WTC11 (cell line): Measurements from ENCODE around the gene MROH2B. TPM values are rescaled to one million over a fixed set of nuclear protein-coding genes. Genes with fewer than 3 reads are reported as not detected.

Source experiments
- ATAC-seq: fragments of 200-7000 bp; cut with Tn5 transposase; 2 replicates; pipeline ENCODE4 v1.10.0; 2021; ENCODE audit warnings: mild to moderate bottlenecking, moderate library complexity
- CTCF ChIA-PET: fragments of 300-600 bp; sonication (Branson Sonifier 250); formaldehyde crosslinking; loops from one replicate; lab custom pipeline; 2021; ENCODE audit warnings: antibody characterized with exemption; lab: Charles Lee
- POLR2A ChIA-PET: fragments of 350-600 bp; sonication (Branson Sonifier 250); formaldehyde crosslinking; loops from one replicate; lab custom pipeline; 2021; ENCODE audit warnings: antibody characterized with exemption; lab: Charles Lee
- DNase-seq: peaks from one replicate; pipeline ENCODE4 v3.0.0; 2021; ENCODE audit warnings: low spot score
- H3K27ac Mint-ChIP-seq: 2 replicates; pipeline ENCODE4 v1.8.0; 2021; ENCODE audit warnings: mixed read lengths
- H3K27me3 Mint-ChIP-seq: 2 replicates; pipeline ENCODE4 v1.8.0; 2021; ENCODE audit warnings: low read depth, mild to moderate bottlenecking, moderate library complexity, mixed read lengths
- H3K36me3 Mint-ChIP-seq: 2 replicates; pipeline ENCODE4 v1.8.0; 2021; ENCODE audit warnings: mixed read lengths
- H3K4me1 Mint-ChIP-seq: 2 replicates; pipeline ENCODE4 v1.8.0; 2022; ENCODE audit warnings: mixed read lengths
- H3K4me3 Mint-ChIP-seq: 2 replicates; pipeline ENCODE4 v1.8.0; 2021; ENCODE audit warnings: mild to moderate bottlenecking, moderate library complexity, mixed read lengths
- H3K9me3 Mint-ChIP-seq: 2 replicates; pipeline ENCODE4 v1.8.0; 2021; ENCODE audit warnings: mixed read lengths
- AR ChIP-seq: fragments of 250-450 bp; sonication (Bioruptor Pico); IDR thresholded peaks from 2 replicates; pipeline ENCODE4 v1.9.0; 2021; ENCODE audit warnings: mild to moderate bottlenecking
- ARID4B ChIP-seq: sonication (generic); formaldehyde crosslinking; IDR thresholded peaks from 2 replicates; pipeline ENCODE4 v1.8.0; 2023; ENCODE audit warnings: missing genetic modification reagents, mild to moderate bottlenecking, borderline replicate concordance
- CTCF ChIP-seq: fragments of 200-600 bp; IDR thresholded peaks from 2 replicates; pipeline ENCODE4 v1.8.0; 2022; ENCODE audit warnings: antibody characterized with exemption
- ERG ChIP-seq: fragments of 250-450 bp; sonication (Bioruptor Pico); IDR thresholded peaks from 2 replicates; pipeline ENCODE4 v1.8.0; 2021; ENCODE audit warnings: mild to moderate bottlenecking
- ESRRA ChIP-seq: sonication (generic); formaldehyde crosslinking; IDR thresholded peaks from 2 replicates; pipeline ENCODE4 v1.8.1; 2022; ENCODE audit warnings: mild to moderate bottlenecking, missing genetic modification reagents, borderline replicate concordance
- FOXK1 ChIP-seq: sonication (generic); formaldehyde crosslinking; IDR thresholded peaks from 2 replicates; pipeline ENCODE4 v1.8.0; 2022; ENCODE audit warnings: mild to moderate bottlenecking, moderate library complexity, missing genetic modification reagents
- MAX ChIP-seq: sonication (generic); formaldehyde crosslinking; IDR thresholded peaks from 2 replicates; pipeline ENCODE4 v1.8.0; 2022; ENCODE audit warnings: mild to moderate bottlenecking, missing genetic modification reagents
- MXD4 ChIP-seq: fragments of 250-450 bp; sonication (Bioruptor Pico); IDR thresholded peaks from 2 replicates; pipeline ENCODE4 v1.8.0; 2021; ENCODE audit warnings: mild to moderate bottlenecking, moderate library complexity, borderline replicate concordance
- NFE2L1 ChIP-seq: sonication (generic); formaldehyde crosslinking; IDR thresholded peaks from 2 replicates; pipeline ENCODE4 v1.8.1; 2023; ENCODE audit warnings: missing genetic modification reagents
- NR1H2 ChIP-seq: sonication (generic); formaldehyde crosslinking; IDR thresholded peaks from 2 replicates; pipeline ENCODE4 v1.9.0; 2021; ENCODE audit warnings: mild to moderate bottlenecking, moderate library complexity, missing genetic modification reagents
- SMAD4 ChIP-seq: sonication (generic); formaldehyde crosslinking; IDR thresholded peaks from 2 replicates; pipeline ENCODE4 v1.8.0; 2022; ENCODE audit warnings: mild to moderate bottlenecking, missing genetic modification reagents
- SP1 ChIP-seq: sonication (generic); formaldehyde crosslinking; conservative IDR thresholded peaks from 2 replicates; pipeline ENCODE4 v1.8.1; 2022; ENCODE audit warnings: missing genetic modification reagents
- TP53 ChIP-seq: sonication (generic); formaldehyde crosslinking; IDR thresholded peaks from 2 replicates; pipeline ENCODE4 v1.8.1; 2023; ENCODE audit warnings: mild to moderate bottlenecking, missing genetic modification reagents
- ZNF671 ChIP-seq: fragments of 250-450 bp; sonication (Bioruptor Pico); IDR thresholded peaks from 2 replicates; pipeline ENCODE4 v1.8.0; 2021; ENCODE audit warnings: mild to moderate bottlenecking
- total RNA-seq: library from RNA; stranded (reverse); gene quantifications from 3 replicates; pipeline ENCODE4 v1.2.3, GENCODE V29; 2021
- TF ChIP-seq, protein P1 (sequence below): sonication (generic); formaldehyde crosslinking; IDR thresholded peaks from 2 replicates; pipeline ENCODE4 v1.8.1; 2022; ENCODE audit warnings: mild to moderate bottlenecking, missing genetic modification reagents, moderate library complexity, borderline replicate concordance
- TF ChIP-seq, protein P2 (sequence below): sonication (generic); formaldehyde crosslinking; IDR thresholded peaks from 2 replicates; pipeline ENCODE4 v1.8.0; 2023; ENCODE audit warnings: mild to moderate bottlenecking, missing genetic modification reagents
- TF ChIP-seq, protein P3 (sequence below): sonication (generic); formaldehyde crosslinking; IDR thresholded peaks from 2 replicates; pipeline ENCODE4 v1.8.0; 2022; ENCODE audit warnings: mild to moderate bottlenecking, missing genetic modification reagents

The MROH2B gene
- total RNA-seq, 1 experiment from 2014 or later, result not detected

- Mint-ChIP-seq H3K4me1 (peaks cover 7% of the 10 kb centered on the region), H3K27me3 (no peaks in the 10 kb centered on the region), H3K27ac (no peak overlapping the region), H3K9me3 (peaks cover 4% of the 10 kb centered on the region), H3K36me3 (no peaks in the 10 kb centered on the region), H3K4me3 (no peak overlapping the region)
- ChIA-PET POLR2A (no interaction called here), CTCF (no interaction called here)
- ATAC-seq (no peak), DNase-seq (no peak)
- no peak for TF ChIP-seq MAX
- no peak for TF ChIP-seq ERG
- TF ChIP-seq FOXK1 (CRISPR knock-in tag), result no peak
- TF ChIP-seq SMAD4 (CRISPR knock-in tag), result no peak
These were observed 89.7 kb downstream of the MROH2B start for GRCh38 chr5:40981420-40981819.

- peaks cover 3% of the 10 kb centered on the region for H3K9me3 Mint-ChIP-seq
- DNase-seq (no peak), ATAC-seq (no peak)
- H3K4me1 Mint-ChIP-seq, result peaks cover 14% of the 10 kb centered on the region
- POLR2A ChIA-PET, result no interaction called here
- no peak overlapping the region for H3K27ac Mint-ChIP-seq
- TF ChIP-seq ZNF671 (CRISPR knock-in tag), result no peak
- TF ChIP-seq, protein P1, sequence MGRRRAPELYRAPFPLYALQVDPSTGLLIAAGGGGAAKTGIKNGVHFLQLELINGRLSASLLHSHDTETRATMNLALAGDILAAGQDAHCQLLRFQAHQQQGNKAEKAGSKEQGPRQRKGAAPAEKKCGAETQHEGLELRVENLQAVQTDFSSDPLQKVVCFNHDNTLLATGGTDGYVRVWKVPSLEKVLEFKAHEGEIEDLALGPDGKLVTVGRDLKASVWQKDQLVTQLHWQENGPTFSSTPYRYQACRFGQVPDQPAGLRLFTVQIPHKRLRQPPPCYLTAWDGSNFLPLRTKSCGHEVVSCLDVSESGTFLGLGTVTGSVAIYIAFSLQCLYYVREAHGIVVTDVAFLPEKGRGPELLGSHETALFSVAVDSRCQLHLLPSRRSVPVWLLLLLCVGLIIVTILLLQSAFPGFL (CRISPR knock-in tag), result no peak
- TF ChIP-seq NFE2L1 (CRISPR knock-in tag), result no peak
- TF ChIP-seq NR1H2, result no peak
- TF ChIP-seq, protein P2, sequence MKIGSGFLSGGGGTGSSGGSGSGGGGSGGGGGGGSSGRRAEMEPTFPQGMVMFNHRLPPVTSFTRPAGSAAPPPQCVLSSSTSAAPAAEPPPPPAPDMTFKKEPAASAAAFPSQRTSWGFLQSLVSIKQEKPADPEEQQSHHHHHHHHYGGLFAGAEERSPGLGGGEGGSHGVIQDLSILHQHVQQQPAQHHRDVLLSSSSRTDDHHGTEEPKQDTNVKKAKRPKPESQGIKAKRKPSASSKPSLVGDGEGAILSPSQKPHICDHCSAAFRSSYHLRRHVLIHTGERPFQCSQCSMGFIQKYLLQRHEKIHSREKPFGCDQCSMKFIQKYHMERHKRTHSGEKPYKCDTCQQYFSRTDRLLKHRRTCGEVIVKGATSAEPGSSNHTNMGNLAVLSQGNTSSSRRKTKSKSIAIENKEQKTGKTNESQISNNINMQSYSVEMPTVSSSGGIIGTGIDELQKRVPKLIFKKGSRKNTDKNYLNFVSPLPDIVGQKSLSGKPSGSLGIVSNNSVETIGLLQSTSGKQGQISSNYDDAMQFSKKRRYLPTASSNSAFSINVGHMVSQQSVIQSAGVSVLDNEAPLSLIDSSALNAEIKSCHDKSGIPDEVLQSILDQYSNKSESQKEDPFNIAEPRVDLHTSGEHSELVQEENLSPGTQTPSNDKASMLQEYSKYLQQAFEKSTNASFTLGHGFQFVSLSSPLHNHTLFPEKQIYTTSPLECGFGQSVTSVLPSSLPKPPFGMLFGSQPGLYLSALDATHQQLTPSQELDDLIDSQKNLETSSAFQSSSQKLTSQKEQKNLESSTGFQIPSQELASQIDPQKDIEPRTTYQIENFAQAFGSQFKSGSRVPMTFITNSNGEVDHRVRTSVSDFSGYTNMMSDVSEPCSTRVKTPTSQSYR (CRISPR knock-in tag), result no peak
- TF ChIP-seq TP53 (CRISPR knock-in tag), result no peak
- no peak for TF ChIP-seq ARID4B (CRISPR knock-in tag)
- no peak for TF ChIP-seq MXD4 (CRISPR knock-in tag)
- no peak for TF ChIP-seq FOXK1 (CRISPR knock-in tag)
- CTCF ChIA-PET, result no interaction called here
- H3K27me3 Mint-ChIP-seq, result no peaks in the 10 kb centered on the region
- H3K4me3 Mint-ChIP-seq, result no peak overlapping the region
- H3K36me3 Mint-ChIP-seq, result no peaks in the 10 kb centered on the region
These were observed 94.3 kb downstream of the MROH2B start for GRCh38 chr5:40976836-40977235.

- CTCF ChIA-PET, result no interaction called here
- TF ChIP-seq CTCF (no peak), AR (CRISPR knock-in tag) (no peak), ESRRA (CRISPR knock-in tag) (no peak), SP1 (CRISPR knock-in tag) (no peak)
- TF ChIP-seq, protein P3, sequence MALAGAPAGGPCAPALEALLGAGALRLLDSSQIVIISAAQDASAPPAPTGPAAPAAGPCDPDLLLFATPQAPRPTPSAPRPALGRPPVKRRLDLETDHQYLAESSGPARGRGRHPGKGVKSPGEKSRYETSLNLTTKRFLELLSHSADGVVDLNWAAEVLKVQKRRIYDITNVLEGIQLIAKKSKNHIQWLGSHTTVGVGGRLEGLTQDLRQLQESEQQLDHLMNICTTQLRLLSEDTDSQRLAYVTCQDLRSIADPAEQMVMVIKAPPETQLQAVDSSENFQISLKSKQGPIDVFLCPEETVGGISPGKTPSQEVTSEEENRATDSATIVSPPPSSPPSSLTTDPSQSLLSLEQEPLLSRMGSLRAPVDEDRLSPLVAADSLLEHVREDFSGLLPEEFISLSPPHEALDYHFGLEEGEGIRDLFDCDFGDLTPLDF, result no peak
These were observed 95.1 kb downstream of the MROH2B start for GRCh38 chr5:40976041-40976440.

More at GRCh38 chr5:40976041-40976440, 95.1 kb downstream of the MROH2B start:
- Mint-ChIP-seq H3K4me3 (no peak overlapping the region), H3K27me3 (no peaks in the 10 kb centered on the region), H3K4me1 (peaks cover 14% of the 10 kb centered on the region), H3K27ac (no peak overlapping the region), H3K9me3 (peaks cover 3% of the 10 kb centered on the region), H3K36me3 (no peaks in the 10 kb centered on the region)
- ATAC-seq (peak; percentile 32; the same call in 1 of the 2 replicates), DNase-seq (no peak)
- POLR2A ChIA-PET, result no interaction called here
